HepG2 (cell line): Measurements from ENCODE around the gene LRRC39. TPM values are rescaled to one million over a fixed set of nuclear protein-coding genes. Genes with fewer than 3 reads are reported as not detected.

Source experiments
- EP300 ChIP-seq, 3 experiments: sonication (generic) in 1 of 3; formaldehyde crosslinking in 1 of 3; IDR thresholded peaks; 2 replicates each; pipeline versions ENCODE4 v1.5.1 to v1.6.1; 2011 to 2020; ENCODE audit warnings: low read depth in 2 of 3, low read length in 2 of 3, borderline replicate concordance in 1 of 3, improper control_type of control experiment in 1 of 3, mild to moderate bottlenecking in 1 of 3, missing genetic modification reagents in 1 of 3, moderate library complexity in 1 of 3
- HDAC1 ChIP-seq: sonication (generic); formaldehyde crosslinking; IDR thresholded peaks from 2 replicates; pipeline ENCODE4 v1.5.1; 2020; ENCODE audit warnings: mild to moderate bottlenecking, missing genetic modification reagents
- MIXL1 ChIP-seq: IDR thresholded peaks from 2 replicates; pipeline ENCODE4 v1.6.1; 2016
- MXD4 ChIP-seq: IDR thresholded peaks from 2 replicates; pipeline ENCODE4 v1.6.1; 2016; ENCODE audit warnings: mild to moderate bottlenecking, missing biosample characterization, missing genetic modification reagents
- MZF1 ChIP-seq: sonication (generic); formaldehyde crosslinking; IDR thresholded peaks from 2 replicates; pipeline ENCODE4 v1.8.1; 2023; ENCODE audit warnings: mild to moderate bottlenecking, missing genetic modification reagents, borderline replicate concordance
- NR2F2 ChIP-seq: IDR thresholded peaks from 2 replicates; pipeline ENCODE4 v1.6.1; 2012; ENCODE audit warnings: low read depth, inconsistent platforms, borderline replicate concordance
- PHF8 ChIP-seq: sonication (generic); formaldehyde crosslinking; IDR thresholded peaks from 2 replicates; pipeline ENCODE4 v1.5.0; 2020; ENCODE audit warnings: missing genetic modification reagents
- ZNF10 ChIP-seq: sonication (generic); formaldehyde crosslinking; IDR thresholded peaks from 2 replicates; pipeline ENCODE4 v1.4.0; 2020; ENCODE audit warnings: mild to moderate bottlenecking, low read depth, missing genetic modification reagents, borderline replicate concordance
- ZNF235 ChIP-seq: sonication (generic); formaldehyde crosslinking; IDR thresholded peaks from 2 replicates; pipeline ENCODE4 v1.8.1; 2023; ENCODE audit warnings: mild to moderate bottlenecking, missing genetic modification reagents, borderline replicate concordance
- ZNF619 ChIP-seq: sonication (generic); formaldehyde crosslinking; IDR thresholded peaks from 2 replicates; pipeline ENCODE4 v1.4.0; 2020; ENCODE audit warnings: mild to moderate bottlenecking, missing genetic modification reagents
- ZNF773 ChIP-seq: sonication (generic); formaldehyde crosslinking; IDR thresholded peaks from 2 replicates; pipeline ENCODE4 v1.4.0; 2020; ENCODE audit warnings: missing genetic modification reagents, borderline replicate concordance
- polyA plus RNA-seq, 8 experiments: library from polyadenylated mRNA; depleted of rRNA in 3 of 8; stranded (reverse) in 7 of 8; unstranded in 1 of 8; fragments of >200 nt; fragmentation: Illumina TruSeq in 4 of 8; extraction: Trizol in 4 of 8; gene quantifications; 2 replicates each; pipeline versions ENCODE4 v1.2.1 to v1.2.3, GENCODE V29; 2011 to 2016; ENCODE audit warnings: low read depth in 4 of 8, missing spikeins in 1 of 8, mixed read lengths in 1 of 8; ENCODE audit not compliant: insufficient read depth in 1 of 8
- total RNA-seq, 5 experiments: library from RNA; depleted of rRNA; stranded (reverse); fragments of >200 nt; fragmentation: Illumina TruSeq; extraction: Trizol; gene quantifications; 2 replicates each; pipeline ENCODE4 v1.2.3, GENCODE V29; 2016; ENCODE audit warnings: low read depth in 1 of 5
- TF ChIP-seq, protein P1 (sequence below): sonication (generic); formaldehyde crosslinking; IDR thresholded peaks from 2 replicates; pipeline ENCODE4 v1.5.0; 2020; ENCODE audit warnings: missing genetic modification reagents
- TF ChIP-seq, protein P2 (sequence below): IDR thresholded peaks from 2 replicates; pipeline ENCODE4 v1.6.1; 2018; ENCODE audit warnings: missing genetic modification reagents, mild to moderate bottlenecking, missing compliant biosample characterization
- TF ChIP-seq, protein P3 (sequence below), 2 experiments: fragments of 450-650 bp in 1 of 2; sonication (generic) in 1 of 2; formaldehyde crosslinking in 1 of 2; IDR thresholded peaks; 2 replicates each; pipeline versions ENCODE4 v1.6.1 to v1.8.0; 2016 to 2022; ENCODE audit warnings: antibody characterized with exemption in 1 of 2, mild to moderate bottlenecking in 1 of 2, missing genetic modification reagents in 1 of 2
- TF ChIP-seq, protein P4 (sequence below): sonication (generic); formaldehyde crosslinking; IDR thresholded peaks from 2 replicates; pipeline ENCODE4 v1.4.0; 2020; ENCODE audit warnings: mild to moderate bottlenecking, missing genetic modification reagents

The LRRC39 gene
- total and polyA plus RNA-seq, 2 of the 13 experiments (the other 11 are each of a cell fraction or from before 2014, with no cell fraction given) = 0.07 to 0.32 TPM

DNA sequence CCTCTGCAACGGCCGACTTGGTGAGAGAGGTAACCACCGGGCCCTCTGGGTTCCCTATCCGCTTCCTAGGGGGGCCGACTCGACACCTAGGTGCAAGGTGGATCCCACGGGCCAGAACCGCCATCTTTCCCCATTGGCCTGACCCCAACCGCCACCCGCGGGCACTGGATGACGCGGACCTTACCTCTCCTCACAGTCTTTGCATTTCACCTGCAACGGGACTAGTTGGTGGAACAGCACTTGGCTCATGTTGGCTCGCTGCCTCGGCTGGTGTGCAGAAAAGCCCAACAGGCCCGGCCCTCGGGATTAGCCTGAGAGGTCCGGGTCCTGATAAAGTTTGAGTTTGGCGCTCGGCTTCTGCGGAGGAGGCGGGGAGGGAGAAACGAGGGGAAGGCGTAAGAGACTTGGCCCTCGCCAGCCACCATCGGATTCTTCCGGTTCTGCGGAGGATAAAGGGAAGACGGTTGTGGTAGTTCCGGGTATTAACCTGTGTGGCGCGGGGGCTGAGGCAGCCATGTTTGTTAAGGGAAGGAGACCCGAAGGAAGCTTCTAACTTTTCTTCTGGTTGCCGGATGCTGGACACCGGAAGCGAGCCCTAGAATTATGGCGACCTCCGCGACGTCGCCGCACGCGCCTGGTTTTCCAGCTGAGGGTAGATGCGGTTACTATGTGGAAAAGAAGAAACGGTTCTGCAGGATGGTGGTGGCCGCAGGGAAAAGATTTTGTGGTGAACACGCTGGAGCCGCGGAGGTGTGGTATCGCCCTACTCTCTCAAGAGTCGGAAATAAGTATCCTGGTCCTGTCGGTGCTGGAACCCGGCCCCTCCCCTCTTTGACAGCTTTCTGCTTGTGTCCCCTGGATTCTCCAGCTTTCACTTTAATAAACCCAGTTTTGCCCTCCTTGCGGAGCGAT, 45.2 kb downstream of the LRRC39 start, which contains the start of the genes SASS6 and TRMT13 (continued):
- no peak; the same call in 1 of the 2 replicates for TF ChIP-seq NR2F2
- no peak for TF ChIP-seq ZNF10
- TF ChIP-seq ZNF773 (CRISPR knock-in tag) = 0 out of 2 replicates have a peak, but pooled peaks have one; percentile 60
- TF ChIP-seq MIXL1 (CRISPR knock-in tag) = 0 out of 2 replicates have a peak, but pooled peaks have one; percentile 48
- TF ChIP-seq, protein P1, sequence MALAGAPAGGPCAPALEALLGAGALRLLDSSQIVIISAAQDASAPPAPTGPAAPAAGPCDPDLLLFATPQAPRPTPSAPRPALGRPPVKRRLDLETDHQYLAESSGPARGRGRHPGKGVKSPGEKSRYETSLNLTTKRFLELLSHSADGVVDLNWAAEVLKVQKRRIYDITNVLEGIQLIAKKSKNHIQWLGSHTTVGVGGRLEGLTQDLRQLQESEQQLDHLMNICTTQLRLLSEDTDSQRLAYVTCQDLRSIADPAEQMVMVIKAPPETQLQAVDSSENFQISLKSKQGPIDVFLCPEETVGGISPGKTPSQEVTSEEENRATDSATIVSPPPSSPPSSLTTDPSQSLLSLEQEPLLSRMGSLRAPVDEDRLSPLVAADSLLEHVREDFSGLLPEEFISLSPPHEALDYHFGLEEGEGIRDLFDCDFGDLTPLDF (CRISPR knock-in tag) = peak; percentile 81
- TF ChIP-seq MXD4 (CRISPR knock-in tag) = peak; percentile 91
- TF ChIP-seq, protein P2, sequence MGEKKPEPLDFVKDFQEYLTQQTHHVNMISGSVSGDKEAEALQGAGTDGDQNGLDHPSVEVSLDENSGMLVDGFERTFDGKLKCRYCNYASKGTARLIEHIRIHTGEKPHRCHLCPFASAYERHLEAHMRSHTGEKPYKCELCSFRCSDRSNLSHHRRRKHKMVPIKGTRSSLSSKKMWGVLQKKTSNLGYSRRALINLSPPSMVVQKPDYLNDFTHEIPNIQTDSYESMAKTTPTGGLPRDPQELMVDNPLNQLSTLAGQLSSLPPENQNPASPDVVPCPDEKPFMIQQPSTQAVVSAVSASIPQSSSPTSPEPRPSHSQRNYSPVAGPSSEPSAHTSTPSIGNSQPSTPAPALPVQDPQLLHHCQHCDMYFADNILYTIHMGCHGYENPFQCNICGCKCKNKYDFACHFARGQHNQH = peak; percentile 94
- TF ChIP-seq EP300 (IDR thresholded peaks at IDR 0.05; ENCODE audit: low read depth in 2 of 2, low read length in 2 of 2) = peak in 1 of 2 experiments; percentile 42; a peak in 1 of 4 replicates
- TF ChIP-seq EP300 (CRISPR knock-in tag; IDR thresholded peaks at IDR 0.05; ENCODE audit: borderline replicate concordance) = 0 out of 2 replicates have a peak, but pooled peaks have one; percentile 22
- TF ChIP-seq HDAC1 (CRISPR knock-in tag) = peak; percentile 99
- TF ChIP-seq ZNF235 = no peak
- TF ChIP-seq, protein P3, sequence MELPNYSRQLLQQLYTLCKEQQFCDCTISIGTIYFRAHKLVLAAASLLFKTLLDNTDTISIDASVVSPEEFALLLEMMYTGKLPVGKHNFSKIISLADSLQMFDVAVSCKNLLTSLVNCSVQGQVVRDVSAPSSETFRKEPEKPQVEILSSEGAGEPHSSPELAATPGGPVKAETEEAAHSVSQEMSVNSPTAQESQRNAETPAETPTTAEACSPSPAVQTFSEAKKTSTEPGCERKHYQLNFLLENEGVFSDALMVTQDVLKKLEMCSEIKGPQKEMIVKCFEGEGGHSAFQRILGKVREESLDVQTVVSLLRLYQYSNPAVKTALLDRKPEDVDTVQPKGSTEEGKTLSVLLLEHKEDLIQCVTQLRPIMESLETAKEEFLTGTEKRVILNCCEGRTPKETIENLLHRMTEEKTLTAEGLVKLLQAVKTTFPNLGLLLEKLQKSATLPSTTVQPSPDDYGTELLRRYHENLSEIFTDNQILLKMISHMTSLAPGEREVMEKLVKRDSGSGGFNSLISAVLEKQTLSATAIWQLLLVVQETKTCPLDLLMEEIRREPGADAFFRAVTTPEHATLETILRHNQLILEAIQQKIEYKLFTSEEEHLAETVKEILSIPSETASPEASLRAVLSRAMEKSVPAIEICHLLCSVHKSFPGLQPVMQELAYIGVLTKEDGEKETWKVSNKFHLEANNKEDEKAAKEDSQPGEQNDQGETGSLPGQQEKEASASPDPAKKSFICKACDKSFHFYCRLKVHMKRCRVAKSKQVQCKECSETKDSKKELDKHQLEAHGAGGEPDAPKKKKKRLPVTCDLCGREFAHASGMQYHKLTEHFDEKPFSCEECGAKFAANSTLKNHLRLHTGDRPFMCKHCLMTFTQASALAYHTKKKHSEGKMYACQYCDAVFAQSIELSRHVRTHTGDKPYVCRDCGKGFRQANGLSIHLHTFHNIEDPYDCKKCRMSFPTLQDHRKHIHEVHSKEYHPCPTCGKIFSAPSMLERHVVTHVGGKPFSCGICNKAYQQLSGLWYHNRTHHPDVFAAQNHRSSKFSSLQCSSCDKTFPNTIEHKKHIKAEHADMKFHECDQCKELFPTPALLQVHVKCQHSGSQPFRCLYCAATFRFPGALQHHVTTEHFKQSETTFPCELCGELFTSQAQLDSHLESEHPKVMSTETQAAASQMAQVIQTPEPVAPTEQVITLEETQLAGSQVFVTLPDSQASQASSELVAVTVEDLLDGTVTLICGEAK (IDR thresholded peaks at IDR 0.05) = peak; percentile 54
- TF ChIP-seq, protein P3 (CRISPR knock-in tag; IDR thresholded peaks at IDR 0.05) = peak; percentile 98
- peak; percentile 91 for TF ChIP-seq PHF8 (CRISPR knock-in tag)
- TF ChIP-seq, protein P4, sequence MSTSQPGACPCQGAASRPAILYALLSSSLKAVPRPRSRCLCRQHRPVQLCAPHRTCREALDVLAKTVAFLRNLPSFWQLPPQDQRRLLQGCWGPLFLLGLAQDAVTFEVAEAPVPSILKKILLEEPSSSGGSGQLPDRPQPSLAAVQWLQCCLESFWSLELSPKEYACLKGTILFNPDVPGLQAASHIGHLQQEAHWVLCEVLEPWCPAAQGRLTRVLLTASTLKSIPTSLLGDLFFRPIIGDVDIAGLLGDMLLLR = no peak; the same call in 1 of the 2 replicates
- peak; percentile 81; the same call in 1 of the 2 replicates for TF ChIP-seq ZNF619 (CRISPR knock-in tag)
- no peak for TF ChIP-seq MZF1 (CRISPR knock-in tag)
